Hematopoietic multipotent progenitor cell treated with erythropoietin and hydrocortisone succinate and interleukin-3 and kit ligand, for 4 days (in vitro differentiated cells): ENCODE data around the gene C2CD3.

Experiments
- DNase-seq: peaks from one replicate; pipeline ENCODE4 v3.0.0-alpha.2; 2015

The C2CD3 gene

DNA sequence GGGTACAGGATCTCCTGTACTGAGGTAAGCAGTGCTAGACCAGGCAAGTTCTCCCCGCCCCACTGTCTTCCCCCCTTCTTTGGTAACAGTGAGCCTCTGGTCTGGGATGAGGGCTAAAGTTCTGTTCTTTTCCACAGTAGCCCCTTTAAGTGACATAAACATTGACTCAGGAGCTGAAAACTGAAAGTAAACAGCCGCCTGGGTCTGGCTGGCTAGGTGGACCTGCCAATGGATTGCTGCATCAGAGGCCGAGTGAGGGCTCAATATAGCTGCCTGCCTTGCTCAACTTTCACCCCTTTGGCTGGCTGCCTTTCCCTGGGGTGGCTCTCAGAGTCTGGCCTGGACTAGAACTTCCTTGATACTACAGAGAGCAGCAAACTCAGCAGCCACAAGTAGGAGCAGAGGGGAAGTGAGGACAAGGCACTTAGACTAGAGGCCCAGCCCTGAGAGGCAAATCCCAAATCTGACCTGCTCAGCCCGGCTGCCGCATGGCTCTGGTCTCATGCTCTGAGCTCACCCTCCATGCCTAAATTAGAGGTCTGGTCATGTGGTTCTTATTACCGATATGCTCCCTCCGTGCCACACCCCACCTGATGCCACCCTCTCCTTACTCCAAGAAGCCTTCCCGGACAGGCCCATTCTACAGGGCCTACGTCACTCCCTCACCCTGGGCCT, 152.3 kb downstream of the C2CD3 start:
- peak; percentile 52 for DNase-seq

DNA sequence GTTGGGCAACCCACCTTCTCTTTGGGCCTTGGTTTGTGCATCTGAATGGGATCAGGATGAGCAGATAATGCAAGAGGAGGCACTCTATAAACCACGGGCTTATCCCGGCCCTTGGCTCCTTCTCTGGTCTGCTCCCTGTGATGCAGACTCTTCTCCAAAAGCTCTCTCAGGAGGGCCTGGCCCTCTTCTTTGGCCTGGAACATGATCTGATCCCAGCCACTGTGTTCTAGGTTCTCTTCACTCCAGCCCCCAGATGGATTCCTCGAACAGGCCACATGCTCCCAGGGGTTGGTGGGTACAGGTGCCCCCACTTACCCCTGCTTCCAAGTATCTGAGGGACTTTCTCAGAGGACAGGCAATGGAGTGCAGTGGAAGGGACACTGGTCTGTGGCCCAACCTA, 153.2 kb downstream of the C2CD3 start:
- DNase-seq, result no peak

DNA sequence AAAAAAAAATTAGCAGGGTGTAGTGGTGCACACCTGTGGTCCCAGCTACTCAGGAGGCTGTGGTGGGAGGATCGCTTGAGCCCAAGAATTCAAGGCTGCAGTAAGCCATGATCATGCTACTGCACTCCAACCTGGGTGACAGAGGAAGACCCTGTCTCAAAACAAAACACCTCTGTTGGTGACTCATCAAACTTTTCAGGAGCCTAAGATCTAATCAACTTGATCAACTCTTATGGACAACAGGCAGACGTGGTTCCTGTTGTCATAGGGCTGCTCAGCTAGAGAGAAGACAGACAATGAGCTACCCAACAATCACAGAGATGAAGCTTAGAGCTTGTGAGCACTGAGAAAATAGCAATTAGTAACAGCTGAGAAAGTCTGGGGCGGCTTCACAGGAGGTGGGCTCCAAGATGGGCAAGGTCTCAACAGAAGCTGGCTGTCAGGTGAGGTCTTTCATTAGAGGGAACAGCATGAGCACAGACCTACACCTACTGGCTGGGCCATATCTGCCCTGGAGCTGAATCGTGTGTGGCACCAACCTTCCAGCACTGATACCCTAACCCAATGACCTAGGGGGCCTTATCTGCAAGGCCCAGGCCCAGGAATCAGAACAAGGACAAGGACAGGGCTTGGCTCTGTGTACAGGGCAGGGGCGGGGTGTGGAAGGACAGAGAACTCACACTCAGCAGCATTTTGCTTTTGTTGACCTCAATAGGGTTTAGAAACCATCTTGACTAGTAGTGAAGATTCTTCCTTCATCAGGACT, 154.7 kb downstream of the C2CD3 start:
- peak; percentile 90 for DNase-seq

DNA sequence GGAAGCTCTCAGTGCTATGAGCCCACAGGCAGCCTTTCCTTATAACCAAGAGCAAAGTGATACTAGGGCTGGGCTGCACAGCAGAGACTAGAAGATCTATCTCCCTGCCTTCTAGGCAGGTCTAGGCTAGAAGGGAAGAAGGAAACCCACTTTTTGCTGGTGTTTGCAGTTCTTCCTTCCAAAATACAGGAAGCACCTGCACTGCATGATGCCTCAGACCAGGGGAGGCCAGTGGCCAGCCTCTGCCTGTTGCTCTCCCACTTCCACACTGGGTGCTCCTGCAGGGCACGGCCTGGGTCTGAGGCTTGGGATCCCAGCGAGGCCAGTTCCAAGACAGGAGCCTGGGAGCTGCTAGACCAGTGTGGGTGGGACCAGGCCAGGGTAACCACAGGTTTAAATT, 155.9 kb downstream of the C2CD3 start:
- DNase-seq, result peak; percentile 32

DNA sequence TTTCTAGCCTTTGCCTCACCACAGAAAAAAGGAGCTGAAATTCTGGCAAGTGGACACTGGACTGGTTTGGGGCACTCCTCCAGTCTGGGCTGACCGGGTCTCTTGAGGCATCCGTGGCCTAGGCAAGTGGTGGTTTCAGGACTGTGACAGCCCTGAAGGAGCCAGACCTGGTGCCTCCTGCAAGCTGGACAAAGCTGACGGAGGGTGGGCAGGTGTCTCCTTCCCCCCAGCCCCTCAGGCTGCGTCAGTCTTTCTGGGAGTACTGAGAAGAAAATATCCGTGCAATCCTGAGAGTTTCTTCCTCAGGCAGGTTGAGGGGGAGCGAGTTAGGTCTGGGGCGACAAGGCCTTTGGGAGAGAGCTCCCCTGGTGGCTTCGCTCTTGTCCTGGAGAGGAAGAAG, 157.7 kb downstream of the C2CD3 start:
- no peak for DNase-seq

DNA sequence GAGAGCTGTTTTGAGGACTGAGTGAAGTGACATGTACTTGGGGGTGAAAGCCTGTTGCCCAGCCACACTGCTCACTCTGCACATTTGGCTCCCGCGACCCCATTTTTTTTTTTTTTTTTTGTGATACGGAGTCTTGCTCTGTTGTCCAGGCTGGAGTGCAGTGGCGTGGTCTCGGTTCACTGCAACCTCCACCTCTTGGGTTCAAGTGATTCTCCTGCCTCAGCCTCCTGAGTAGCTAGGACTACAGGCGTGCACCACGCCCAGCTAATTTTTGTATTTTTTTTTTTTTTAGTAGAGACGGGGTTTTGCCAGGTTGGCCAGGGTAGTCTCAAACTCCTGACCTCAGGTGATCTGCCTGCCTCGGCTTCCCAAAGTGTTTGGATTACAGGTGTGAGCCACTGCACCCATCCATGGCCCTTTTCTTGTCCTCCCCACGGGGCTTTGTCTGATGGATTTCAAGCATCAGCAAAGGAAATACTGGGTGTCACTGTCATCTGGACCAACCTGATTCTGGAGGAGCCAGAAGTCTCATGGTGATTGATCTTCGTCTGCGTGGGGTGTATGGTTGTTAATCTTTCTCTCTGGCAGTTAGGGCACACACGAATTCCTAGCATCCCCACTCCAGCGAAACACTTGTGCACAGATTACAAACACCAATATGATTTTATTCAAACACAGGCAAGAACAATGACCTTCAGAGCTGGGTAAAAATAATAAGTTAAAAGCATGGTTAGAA, 158.6 kb downstream of the C2CD3 start:
- DNase-seq, result no peak

DNA sequence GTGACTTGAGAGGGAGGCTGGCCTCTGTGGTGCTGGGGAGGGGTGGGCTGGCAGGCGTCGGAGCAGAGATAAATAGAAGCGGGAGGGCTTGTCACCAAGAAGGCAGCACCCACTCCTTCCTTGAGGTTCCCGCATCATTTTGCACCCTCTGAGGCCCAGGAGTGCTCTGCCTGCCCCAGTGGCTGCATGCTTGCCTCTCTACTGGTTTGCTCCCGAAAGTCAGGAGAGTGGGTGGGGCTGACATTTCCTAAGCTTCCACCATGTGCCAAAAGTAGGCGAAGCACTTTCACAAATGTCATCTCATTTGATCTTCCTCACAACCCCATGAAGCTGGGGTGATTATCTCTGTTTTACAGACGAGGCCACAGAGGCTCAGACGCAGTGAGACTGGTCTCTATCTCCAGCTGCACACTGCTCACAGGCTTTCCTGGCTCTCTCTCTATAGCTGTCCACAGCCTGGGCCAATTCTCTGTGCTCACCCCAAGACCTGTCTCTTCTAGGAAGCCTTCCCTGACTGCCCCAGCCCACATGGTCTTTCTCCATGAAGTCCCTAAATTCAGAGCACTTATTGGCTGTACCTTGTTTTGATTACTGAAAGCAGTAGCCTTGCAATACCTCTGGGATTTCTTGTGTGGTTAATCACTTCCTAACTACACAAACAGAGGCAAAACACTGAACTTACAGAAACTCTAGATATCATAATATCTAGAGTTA, 159.3 kb downstream of the C2CD3 start:
- peak; percentile 98 for DNase-seq

DNA sequence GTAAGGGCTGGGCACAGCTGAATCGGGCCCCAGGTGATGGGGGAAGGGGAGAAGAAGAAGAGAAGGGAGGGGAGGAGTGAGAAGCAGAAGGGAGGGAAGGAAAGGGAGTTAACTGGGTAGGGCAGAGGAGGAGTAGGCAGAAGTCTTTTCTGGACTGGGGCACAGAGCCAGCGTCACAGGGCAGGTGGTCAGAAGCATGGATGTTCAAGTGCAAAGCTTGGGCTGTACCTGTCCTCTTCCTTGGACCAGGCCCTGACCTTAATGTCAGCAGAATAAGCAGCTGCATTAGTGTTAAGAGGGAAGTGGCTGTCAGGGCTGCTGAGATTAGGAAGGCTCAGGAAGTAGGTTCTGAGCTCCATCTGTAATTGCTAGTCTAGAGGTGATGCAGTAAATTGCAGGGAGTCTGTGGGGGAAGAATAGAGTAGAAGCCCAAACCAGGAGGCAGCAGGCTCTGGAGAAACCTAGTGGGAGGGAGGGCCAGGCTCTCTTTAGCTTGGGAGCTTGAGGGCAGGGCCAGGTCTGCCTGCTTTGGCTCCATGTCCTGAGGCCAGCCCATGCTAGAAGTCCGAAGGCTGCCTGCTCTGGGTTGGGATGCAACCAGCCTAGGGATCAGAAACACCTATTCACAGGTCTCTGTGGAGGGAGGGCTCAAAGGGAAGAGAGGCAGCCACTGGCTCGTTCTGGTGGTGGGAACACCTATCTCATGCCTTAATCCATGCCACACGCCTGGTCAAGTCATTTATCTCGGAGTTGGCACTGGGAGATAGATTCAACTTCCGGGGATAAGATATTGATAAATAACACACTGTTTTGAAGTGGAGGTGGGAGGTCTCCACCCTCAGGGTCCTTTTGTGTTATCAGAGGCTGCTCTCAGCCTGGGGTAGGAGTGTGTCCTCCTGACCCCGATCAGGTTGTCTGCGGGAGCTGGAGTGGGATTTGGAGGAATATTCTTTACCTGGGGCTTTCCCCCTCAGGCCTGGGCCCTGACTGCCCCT, 160.2 kb downstream of the C2CD3 start:
- DNase-seq, result peak; percentile 59

DNA sequence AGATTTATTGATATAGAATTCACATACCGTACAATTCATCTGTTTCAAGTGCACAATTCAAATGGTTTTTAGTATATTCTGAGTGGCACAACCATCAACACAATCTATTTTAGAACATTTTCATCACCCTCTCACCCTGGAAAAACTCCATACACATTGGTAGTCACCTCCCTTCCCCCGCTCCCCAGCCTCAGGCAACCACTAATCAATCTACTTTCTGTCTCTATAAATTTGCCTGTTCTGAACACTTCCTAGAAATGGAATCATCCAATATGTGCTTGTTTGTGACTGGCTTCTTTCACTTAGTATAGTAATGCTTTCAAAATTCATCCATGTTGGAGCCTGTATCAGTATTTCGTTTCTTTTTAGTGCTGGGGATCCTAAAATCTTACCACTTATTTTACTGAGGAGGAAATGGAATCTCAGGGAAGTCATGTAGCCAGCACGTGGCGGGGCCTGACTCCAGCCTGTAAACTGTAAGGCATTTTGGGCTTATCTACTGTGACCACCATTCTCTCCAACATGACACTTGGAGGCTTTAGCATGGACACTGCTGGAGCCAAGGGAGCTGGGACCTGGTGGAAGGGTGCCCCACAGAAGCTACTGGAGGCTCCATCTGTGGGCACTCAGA, 161.0 kb downstream of the C2CD3 start:
- peak; percentile 42 for DNase-seq

DNA sequence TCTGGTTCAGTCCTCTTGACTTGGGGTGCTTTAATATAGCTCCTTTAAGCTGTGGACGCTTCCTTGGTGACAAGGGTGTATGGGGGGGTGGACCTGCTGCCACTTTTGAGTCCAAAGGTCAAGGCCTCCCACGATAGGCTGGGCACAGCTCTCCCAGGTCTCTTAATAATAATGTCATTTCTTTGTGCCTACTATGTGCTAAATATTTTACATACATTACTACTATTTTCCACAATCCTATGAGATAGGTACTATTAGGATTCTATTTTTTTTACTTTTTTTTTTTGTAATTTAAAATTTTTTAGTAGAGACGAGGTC, 161.6 kb downstream of the C2CD3 start:
- no peak for DNase-seq

DNA sequence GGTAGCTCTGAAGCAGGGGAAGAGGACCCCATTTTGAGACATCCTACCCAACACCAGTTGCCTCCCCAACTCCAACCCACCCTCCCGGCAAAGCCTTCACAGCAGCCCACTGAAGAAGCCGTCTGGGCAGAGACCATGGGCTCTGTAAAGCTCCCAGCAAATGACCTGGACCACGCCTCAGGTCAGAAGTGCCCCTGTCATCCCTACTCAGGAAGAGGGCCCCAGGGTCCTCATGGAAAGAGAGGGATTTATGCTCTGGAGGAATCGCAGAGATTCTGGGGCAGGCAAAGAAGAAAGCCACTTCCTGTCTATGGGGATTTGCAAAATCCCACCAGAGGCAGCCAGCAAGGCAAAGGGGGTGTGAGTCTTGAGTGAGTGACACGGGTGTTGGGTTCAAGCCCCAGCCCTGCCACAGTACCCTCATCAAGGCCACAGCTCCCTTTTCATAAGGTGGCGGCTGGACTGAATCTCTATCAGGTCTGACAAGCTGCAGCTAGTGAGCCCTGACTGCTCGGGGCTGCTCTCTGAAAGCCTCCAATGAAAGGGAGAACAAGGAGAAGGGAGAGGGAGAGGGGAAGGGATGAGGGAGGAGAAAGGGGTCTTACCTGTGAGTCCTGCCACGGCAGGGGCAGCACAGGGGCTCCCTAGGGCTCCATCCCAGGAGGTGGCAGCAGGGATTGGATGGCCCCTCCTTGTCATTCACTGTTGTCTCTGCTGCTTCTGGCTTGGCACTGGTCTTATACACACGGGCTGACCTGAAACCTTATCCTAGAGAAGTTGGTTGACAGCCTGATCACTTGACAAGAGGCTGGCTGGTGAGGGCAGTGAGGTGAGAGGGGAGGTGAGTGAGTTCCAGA, 162.2 kb downstream of the C2CD3 start, which contains the start of gene UCP3:
Gene UCP3, minus strand, starts transcription at position 713 of the 857 bp plus-strand sequence. CDS start 2,043 bp downstream, outside the sequence.
- no peak for DNase-seq

DNA sequence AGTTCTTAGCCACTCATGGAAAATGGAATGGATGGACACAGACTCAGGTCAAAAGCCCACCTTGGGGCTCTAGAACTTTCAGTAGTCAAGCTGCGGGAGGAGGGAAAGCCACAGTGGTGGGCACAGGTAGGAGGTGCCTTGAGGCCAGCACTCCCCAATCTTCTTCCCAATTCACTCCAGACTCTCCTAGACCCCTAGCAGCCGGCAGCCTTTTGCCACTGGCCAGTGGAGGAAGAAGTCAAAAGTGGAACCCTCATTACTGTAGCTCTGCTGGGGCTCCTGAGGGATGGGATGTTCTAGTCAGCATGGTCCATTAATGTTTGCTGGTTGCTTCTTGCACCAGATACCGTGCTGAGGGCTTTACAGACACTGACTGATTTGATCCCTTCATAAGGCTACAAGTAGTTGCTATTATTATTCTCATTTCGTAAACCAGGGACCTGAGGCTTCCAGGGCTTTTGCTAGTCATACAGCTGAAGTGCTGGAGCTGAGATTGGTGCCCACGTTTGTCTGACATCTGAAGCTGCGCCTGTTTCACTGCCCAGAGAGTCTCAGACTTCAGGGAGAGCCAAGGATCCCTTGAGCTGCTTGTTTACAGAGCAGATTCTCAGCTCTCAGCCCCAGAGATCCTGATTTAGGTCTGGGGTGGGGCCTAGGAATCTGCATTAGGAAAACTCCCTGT, 163.0 kb downstream of the C2CD3 start:
- DNase-seq, result no peak

DNA sequence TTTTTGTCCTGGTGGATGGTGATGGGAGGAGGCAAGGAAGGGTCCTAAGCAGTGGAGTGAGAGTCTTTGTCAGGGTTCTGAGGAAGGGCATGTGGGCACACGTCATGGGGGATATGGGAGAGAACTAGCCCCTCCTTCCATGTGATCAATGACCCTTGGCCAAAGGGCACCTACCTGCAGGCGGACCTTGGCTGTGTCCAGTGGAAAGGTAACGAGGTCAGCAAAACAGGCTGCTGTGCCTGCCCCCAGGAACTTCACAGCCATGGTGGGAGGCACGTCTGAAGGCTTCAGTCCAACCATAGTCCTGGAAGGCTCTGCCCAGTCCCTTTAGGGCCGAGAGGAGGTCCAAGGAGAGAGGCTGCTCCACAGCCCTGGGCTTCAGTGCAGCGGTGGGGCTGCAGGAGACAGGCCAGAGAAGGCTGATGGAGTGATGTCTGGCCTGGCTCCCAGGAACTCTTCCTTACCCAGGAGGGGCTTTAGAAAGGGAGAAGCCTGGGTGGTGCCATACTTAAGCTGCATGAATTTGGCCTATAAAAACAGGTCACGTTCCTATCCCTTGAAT, 164.0 kb downstream of the C2CD3 start:
- DNase-seq, result no peak

DNA sequence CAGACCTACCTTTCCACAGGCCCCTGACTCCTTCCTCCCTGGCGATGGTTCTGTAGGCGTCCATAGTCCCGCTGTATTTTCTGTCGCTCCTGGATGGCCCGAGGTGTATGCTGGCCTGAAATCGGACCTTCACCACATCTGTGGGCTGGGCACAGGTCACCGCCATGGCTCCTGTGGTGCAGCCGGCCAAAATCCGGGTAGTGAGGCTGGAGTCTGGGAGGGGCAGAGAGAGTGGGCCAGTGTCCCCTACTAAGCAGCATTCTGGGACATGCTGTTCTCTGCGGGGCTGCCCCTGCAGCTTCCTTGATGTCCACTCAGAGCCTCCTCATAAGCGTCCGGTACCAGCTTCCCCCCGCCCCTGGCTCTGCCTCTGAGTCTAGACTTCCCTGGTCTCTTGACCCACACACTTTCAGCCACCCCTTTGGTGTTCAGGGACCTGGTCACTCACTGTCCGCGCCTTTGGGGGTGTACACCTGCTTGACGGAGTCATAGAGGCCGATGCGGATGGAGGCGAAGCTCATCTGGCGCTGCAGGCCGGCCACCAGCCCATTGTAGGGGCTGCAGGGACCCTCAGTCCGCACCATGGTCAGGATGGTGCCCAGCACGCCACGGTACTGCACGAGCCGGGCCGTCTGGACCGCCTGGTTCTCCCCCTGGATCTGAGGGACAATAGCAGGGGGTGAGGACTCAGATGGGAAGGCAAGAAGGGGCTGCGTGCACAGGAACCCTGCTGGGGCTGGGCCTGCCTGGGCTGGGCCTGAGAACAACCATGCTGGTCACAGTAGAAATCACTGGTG, 164.9 kb downstream of the C2CD3 start:
- DNase-seq, result no peak

DNA sequence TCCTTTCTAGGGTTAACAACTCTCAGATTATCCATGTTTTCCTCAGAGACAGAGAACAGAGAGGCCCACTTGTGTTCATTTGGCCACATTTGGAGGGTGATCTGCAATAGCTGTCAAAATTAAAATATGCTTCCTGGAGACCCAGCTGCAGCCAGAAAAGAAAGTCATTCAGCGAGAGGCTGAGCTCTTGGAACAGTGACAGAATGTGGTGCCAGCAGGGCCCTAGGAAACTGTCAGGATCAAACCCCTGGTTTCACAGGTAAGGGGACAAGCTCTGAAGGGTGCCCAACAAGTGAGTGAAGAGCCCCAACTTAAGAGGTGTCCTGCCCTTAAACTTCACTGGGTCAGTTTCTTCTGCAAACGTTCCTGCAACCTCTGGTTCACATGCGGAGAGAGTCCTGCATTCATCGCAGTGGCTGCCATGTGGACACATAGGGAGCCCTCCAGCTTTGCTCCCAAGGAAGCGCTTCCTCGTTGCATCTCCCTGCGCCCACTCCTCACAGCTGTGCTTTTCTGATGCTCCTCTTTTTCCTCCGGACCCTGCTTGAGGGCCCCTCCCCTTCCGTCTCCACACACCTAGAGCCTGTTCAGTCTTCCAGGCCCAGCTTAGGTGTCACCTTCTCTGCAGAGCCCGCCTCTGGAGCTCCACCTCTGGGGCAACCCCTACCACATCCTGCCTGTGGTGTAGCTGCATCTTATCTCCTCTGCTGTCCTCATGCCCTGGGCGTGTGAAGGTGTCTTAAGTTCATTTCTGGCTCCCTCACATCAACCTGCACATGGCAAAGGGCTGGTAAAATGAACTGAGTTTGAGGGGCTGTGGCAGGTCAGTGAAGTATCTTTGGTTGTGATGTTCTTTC, 165.8 kb downstream of the C2CD3 start:
- peak; percentile 87 for DNase-seq

DNA sequence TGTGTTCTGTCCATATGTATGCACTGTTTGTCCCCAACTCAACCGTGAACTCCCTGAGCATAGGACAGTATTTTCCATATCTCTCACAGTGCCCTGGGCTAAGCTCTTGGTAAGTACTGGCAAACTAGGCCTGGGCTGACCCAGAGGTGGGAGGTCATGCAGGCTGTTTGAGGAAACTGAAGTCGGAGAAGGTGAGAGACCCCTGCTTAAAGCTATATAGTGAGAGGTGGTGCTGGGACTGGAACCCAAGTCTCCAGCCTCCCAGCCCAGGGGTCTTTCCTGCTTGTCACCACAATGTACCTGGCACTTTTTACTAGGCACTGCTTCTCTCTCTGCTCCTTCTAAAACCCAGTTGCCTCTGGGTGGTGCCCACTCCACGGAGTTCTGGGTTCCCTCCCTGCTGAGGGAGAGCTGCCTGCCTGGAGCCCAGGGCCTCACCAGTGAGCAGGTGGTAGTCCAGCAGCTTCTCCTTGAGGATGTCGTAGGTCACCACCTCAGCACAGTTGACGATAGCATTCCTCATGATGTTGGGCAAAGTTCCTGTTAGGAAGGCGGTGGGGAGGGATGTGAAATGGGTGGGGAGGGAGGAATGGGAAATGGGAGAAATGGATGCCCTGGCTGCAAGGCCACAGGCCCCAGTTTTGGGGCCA, 166.6 kb downstream of the C2CD3 start:
- no peak for DNase-seq

DNA sequence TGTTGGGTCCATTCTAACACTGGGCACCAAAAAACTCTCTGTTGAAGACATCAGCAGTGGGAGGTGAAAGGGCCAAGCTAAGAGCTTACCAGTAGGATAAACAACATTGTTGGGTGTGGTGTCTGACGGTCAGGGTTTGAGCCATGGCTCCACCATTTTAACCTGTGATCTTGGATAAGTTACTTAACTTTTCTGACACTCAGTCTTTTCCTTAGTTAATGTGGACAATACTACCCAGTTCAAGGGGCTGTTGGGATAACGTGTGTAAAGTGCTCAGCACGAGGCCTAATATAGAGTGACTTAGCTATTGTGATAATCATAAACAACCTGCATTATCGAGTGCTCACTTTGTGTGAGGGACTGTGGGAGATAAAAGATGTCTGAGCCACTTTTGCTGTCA, 168.0 kb downstream of the C2CD3 start:
- DNase-seq, result no peak
